Dedifferentiated amniotic fluid mesenchymal stem cell (primary cell): Measurements from ENCODE around the gene NOL4L.

Source experiments
- DNase-seq: peaks from one replicate; pipeline ENCODE4 v3.0.0-alpha.2; 2016; ENCODE audit errors: extremely low spot score

Gene NOL4L

DNA sequence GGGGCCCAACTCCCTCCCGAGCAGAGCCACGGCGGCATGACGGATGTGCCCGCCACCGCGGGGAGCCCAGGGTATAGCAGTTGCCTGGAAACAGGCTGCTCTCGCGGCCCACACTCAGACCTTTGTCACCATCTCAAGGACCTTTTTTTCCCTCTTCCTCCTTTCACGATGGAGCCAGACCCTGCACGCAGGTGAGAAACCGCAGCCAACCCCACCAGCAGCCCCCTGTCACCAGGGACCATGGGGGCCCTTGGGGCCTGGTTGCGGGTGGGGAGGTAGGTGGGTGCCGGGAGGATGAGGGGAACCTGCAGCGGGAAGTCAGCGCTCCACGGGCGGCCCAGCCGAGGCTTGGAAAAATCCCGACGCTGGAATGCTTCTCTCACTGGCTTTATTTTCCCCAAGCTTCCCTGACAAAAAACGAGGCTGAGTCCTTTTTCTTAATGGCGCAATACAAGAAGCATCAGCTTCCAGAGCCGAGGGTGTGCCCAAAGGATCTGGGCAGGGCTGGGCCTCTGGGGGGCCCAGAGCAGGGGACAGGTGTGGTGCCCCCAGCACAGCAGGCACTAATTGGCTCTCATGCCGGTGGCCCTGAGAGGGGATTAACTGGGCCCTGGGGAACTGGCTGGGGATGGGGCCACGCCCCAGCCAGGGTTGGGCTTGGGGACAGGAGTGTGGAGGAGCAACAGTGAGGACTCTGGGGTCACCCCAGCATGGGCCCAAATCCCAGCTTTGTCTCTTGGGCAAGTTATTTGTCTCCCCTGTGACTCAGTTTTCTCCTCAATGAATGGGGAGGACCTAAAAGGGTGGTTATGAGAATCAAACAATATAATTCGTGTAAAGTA lies 23.9 kb downstream of the NOL4L start:
- DNase-seq = no peak

DNA sequence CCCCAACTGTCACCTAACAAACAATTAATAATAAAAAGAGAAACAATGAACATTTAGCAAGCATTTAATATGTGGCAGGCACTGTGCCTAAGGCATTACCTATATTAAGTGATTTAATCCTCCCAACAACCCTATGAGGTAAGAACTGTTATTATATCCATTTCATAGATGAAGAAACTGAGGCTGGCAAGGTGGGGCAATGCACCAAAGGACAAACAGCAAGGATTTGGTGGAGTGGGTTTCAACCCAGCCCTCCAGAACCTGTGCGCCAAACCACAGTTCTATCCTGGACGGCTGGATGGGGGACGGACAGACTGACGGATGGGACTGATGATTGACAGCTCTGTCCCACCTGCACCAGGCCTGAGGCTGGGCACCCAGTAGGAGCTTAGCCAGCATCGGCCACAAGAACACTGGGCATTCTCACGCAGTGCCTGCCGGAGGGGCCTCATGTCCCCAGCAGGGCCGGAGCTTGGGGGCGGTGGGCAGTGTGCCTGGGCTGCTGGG lies 24.6 kb downstream of the NOL4L start:
- no peak for DNase-seq

- DNase-seq = no peak
Observed at GRCh38 chr20:32559753-32560380, 25.3 kb downstream of the NOL4L start.

DNA sequence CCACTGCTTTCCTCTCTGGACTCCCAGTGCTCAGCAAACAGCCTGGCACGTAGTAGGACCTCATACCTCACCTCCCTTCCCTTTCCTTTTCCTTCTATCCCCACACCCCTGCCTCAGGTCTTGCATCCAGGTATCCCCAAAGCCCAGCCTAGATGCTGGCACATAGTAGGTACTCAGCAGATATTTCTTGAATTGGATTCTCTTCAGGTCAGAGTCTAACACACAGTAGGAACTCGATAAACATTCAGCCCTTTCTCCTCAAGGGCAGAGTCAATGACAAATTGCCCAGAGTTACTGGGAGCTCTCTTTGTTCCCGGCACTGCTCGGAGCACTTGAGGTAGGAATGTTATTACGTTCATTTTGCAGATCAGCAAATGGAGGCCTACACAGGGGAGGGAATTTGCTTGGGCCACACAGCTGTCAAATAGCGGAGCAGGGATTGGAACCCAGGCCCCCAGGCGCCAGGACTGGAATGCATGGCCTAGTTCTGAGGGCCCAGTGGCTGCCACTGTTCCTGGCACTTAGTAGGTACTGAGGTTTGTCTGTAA lies 25.9 kb downstream of the NOL4L start:
- DNase-seq = no peak

DNA sequence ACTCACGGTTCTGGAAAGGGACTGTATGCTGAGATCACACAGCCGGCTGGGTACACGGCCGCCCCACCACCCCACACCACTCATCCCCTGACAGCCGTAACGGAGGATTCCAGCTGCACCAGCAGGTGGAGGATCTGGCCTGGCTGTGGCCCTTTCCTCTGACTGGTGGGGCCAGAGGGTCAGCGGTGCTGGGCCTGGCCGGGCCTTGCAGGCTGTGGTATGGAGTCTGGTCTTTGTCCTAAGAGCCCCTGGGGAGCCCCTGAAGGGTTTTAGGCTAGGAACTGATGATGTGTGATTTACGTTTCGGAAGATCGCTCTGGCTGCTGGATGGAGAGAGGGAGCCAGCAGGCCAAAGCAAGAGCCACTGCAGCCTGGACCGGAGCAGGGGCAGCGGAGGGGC lies 26.6 kb downstream of the NOL4L start:
- no peak for DNase-seq

- DNase-seq = no peak
Observed at GRCh38 chr20:32557319-32557718, 27.8 kb downstream of the NOL4L start.

DNA sequence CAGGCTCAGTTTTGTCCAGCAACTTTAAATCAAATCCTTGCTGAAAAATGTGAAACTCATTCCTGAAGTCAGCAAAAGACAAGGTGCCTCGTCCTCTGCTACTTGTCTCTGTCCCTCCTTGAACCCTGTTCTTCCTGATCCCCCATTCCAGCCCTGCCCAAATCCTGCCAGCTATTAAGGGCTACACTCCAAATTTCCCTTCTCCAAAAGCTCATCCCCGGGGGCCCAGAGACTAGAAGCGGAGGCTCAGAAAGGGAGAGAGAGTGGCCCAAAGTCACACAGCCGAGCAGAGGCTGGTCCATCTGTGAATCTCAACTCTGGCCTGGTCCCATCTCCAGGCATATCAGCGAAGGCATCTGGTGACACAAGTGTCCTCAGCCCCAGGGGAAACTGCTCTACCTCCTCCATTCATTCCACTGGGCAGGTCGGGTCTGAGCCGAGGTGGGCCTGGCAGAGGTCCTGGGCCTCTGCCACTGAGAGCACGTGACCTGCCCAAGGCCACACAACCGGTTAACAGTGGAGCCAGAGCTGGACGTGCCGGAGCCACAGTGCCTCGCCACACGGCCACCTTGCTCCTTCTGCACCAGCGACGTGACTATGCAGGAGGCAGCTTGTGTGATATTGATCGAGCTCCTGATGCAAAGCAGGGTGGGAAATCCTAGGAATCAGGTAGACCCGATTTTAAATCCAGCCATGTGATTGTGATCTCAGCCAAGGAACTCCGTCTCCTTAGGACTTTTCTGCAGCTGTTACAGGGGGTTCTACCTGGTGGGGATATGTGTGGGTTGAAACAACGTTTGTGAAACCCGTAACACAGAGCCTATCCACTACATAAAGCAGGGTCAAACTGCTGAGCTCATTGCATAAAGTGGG lies 28.6 kb downstream of the NOL4L start:
- DNase-seq = no peak

DNA sequence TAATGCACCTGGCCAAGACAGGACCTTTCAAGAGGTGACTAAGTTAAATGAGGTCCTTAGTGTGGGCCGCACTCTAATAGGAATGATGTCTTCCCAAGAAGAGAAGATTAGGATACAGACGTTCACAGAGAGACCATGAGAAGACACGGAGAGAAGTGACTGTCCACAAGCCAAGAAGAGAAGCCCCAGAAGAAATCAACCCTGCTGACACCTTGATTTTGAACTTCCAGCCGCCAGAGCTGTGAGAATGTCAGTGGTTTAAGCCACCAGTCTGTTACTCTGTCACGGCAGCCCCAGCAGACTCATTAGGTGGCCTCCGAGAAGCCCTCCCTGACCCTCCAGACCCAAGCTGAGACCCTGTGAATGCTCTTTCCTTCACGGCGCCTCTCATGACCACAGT lies 29.5 kb downstream of the NOL4L start:
- DNase-seq = no peak

DNA sequence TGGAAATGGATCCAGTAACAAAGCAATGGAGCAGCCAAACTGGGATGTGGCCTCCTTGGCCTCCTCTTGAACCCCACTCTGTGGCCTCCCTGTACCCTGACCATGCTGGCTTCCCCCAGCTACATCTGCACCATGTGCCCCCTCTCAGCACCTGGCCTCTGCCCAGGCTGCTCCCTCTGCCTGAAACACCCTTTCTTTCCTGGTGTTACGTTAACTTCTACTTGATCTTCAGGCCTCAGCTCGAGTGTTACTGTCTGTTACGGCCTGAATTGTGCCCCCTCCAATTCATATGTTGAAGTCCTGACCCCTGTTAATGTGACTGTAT lies 30.2 kb downstream of the NOL4L start:
- DNase-seq = no peak

DNA sequence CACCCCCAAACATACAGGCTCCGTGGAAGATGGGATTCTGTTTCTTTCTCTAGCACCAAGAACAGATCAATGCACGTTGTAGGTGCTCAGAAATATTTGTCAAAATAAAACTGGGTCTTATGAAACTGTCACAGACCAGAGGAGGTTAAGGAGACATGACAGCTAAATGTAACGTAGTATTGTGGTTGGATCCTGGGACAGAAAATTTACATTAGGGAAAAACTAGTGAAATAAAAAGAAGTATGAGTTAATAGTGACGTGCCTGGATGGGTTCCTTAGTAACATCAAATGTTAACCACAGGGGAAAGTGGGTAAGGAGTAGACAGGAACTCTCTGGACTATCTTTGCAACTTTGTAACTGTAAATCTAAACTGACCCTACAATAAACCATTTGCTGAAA lies 31.5 kb downstream of the NOL4L start:
- no peak for DNase-seq

DNA sequence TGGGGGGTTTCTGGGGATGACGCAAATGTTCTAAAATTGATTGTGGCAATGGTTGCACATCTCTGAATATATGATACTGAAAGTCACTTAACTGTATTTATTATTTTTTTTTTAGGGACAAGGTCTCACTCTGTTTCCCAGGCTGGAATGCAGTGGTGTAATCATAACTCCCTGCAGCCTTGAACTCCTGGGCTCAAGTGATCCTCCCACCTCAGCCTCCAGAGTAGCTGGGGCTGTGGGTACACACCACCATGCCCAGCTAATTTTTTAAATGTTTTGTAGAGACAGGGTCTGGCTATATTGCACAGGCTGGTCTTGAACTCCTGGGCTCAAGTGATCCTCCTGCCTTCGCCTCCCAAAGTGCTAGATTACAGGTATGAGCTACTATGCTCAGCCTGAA lies 33.4 kb downstream of the NOL4L start:
- no peak for DNase-seq

DNA sequence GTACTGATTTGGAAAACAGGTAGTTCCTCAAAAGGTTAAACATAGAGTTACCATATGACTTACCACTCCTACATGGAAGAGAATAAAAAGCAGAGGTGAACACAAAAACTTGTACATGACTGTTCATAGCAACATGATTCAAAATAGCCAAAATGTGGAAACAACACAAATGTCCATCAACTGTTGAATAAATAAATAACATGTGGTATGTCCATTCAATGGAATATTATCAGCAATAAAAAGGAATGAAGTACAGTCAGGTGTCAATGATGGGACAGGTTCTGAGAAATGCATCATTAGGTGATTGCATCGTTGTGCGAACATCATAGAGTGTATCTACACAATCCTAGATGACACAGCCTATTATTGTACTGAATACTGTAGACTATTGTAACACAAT lies 35.3 kb downstream of the NOL4L start:
- no peak for DNase-seq

DNA sequence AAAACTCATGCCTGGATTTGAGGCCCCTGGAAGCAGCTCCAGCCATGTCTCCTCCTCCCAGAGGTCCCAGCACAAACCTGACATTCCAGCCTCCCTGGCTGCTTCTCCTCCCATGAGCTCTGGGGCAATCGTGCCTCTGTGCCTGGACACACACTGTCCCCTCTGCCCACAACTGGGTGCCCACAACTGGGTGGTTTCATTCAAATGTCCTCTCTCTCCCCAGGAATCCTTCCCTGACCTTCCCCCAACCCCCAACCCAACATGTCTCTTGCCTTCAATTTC lies 37.4 kb downstream of the NOL4L start:
- DNase-seq = no peak

DNA sequence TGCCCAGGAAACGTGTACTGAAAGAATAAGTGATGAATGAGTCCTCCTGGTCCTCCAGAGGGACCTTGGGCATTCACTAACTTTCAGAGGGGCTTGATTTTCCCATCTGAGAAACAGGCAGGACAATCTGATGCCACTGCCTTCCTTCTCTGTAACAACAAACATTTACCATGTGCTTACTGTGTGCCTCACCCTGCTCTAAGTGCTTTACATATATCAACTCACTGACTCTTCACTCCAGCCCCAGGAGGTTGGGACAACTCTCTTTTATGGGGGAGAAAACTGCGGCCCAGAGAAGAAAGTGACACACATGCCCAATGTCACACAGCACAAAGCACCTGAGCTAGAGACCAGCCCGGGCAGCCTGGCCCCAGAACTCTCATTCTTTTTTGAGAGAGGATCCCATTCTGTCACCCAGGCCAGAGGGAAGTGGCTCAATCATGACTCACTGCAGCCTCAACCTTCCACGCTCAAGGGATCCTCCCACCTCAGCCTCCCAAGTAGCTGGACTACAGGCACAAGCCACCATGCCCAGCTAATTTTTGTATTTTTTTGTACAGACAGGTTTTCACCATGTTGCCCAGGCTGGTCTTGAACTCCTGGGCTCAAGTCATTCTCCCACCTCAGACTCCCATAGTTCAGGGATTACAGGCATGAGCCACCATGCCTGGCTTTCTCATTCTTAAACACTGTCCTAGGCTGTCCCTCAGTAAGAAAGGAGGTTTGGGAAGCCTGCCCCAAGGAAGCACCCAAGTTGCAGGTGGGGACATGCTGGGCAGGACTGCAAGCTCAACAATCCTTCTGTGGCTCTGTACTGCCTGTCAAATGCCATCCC lies 38.0 kb downstream of the NOL4L start:
- no peak for DNase-seq

GRCh38 chr20:32544893-32545840 lies 40.0 kb downstream of the NOL4L start:
- no peak for DNase-seq

- no peak for DNase-seq
Observed at GRCh38 chr20:32544260-32544722, 40.8 kb downstream of the NOL4L start.

DNA sequence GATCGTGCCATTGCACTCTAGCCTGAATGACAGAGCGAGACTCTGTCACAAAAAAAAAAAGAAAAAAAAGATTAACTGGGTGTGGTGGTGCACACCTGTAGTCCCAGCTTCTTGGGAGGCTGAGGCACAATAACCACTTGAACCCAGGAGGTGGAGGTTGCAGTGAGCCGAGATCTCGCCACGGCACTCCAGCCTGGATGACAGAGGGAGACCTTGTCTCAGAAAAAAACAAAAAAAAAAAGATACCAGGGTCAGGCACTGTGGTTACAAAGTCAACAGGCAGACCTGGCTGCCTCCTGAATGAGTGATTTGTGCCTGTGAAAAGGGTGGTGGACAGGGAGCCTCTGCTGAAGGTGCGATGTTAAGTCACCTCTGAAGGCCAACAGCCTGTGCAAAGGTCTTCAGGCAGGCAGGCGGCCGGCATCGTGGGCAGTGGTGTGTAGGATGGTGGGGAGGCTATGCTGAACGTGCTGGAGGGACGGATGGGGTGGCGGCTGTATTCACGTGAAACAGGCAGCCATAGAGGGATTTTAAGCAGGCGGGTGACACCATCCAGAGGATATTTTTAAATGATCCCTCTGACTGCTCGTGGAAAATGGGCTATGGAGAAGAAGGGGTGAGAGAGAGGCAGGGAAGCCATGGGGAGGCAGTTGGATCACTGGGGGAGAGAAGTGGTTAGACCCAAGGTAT lies 41.4 kb downstream of the NOL4L start:
- DNase-seq = no peak

DNA sequence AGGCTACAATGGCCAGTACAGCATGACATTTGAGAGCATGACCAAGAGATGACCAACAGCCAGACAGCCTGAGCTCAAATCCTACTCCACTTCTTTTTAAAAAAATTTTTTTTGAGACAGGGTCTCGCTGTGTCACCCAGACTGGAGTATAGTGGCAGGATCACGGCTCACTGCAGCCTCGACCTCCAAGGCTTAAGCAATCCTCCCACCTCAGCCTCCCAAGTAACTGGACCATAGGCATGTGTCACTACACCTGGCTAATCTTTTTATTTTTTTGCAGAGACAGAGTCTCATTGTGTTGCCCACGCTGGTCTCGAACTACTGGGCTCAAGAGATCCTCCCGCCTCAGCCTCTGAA lies 42.9 kb downstream of the NOL4L start:
- DNase-seq = no peak

GRCh38 chr20:32541323-32542258 lies 43.5 kb downstream of the NOL4L start:
- no peak for DNase-seq
